Mucosa of stomach (tissue), 1 donor: Measurements from ENCODE around the gene RCE1.
"Not testable (repeated sequence)": the region's sequence is repeated elsewhere in the genome, so short reads cannot be mapped to it uniquely, and the experiment has no call there.

ENCODE experiments used
- H3K27me3 ChIP-seq: one replicate; pipeline ENCODE4 v1.7.0; 2013; ENCODE audit warnings: mild to moderate bottlenecking, low read length; ENCODE audit not compliant: control insufficient read depth, insufficient read depth
- H3K36me3 ChIP-seq: one replicate; pipeline ENCODE4 v1.7.0; 2013; ENCODE audit warnings: low read length; ENCODE audit not compliant: control insufficient read depth, insufficient read depth
- H3K4me1 ChIP-seq: one replicate; pipeline ENCODE4 v1.7.0; 2013; ENCODE audit warnings: mild to moderate bottlenecking, low read length; ENCODE audit not compliant: control insufficient read depth, insufficient read depth
- H3K4me3 ChIP-seq: one replicate; pipeline ENCODE4 v1.7.0; 2013; ENCODE audit warnings: low read length
- H3K9ac ChIP-seq: one replicate; pipeline ENCODE4 v1.7.0; 2013; ENCODE audit warnings: mild to moderate bottlenecking, low read length, moderate library complexity
- H3K9me3 ChIP-seq: one replicate; pipeline ENCODE4 v1.7.0; 2013; ENCODE audit warnings: mild to moderate bottlenecking, low read length, moderate library complexity; ENCODE audit not compliant: control insufficient read depth
- donor health status: Pancreatic carcinoma.

The RCE1 gene, protein sequence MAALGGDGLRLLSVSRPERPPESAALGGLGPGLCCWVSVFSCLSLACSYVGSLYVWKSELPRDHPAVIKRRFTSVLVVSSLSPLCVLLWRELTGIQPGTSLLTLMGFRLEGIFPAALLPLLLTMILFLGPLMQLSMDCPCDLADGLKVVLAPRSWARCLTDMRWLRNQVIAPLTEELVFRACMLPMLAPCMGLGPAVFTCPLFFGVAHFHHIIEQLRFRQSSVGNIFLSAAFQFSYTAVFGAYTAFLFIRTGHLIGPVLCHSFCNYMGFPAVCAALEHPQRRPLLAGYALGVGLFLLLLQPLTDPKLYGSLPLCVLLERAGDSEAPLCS

DNA sequence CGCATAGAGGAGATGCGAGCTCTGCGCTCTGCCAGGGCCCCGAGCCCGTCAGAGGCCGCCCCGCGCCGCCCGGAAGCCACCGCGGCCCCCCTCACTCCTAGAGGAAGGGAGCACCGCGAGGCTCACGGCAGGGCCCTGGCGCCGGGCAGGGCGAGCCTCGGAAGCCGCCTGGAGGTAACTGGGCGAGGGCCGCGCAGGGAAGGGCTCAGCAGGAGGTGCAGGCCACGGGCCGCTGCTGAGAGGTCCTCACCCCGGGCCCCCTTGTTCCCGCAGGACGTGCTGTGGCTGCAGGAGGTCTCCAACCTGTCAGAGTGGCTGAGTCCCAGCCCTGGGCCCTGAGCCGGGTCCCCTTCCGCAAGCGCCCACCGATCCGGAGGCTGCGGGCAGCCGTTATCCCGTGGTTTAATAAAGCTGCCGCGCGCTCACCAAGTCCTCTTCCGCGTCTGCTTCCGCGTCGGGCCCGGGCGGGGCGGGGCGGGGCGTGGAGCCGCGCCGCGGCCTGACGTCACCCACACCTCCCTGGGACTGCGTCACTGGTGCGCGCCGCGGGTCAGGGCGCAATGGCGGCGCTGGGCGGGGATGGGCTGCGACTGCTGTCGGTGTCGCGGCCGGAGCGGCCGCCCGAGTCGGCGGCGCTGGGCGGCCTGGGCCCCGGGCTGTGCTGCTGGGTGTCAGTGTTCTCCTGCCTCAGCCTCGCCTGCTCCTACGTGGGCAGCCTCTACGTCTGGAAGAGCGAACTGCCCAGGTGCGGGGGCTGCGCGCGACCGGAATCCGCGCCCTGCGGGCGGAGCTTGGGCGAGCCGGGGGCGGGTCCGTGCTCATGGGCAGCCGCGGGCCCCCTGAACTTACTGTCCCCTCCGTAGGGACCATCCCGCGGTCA is at the start of gene RCE1:
TSS of gene RCE1 (plus strand) at position 546 of the 880 bp plus-strand sequence. CDS start at position 561, 15 bp downstream.
- Histone ChIP-seq H3K4me1 (peaks cover 24% of the 10 kb centered on the region), H3K36me3 (peaks cover 6% of the 10 kb centered on the region)

GRCh38 chr11:66799815-66800214 is 43.4 kb upstream of the RCE1 start:
- not testable (repeated sequence) for H3K27me3 ChIP-seq, H3K4me3 ChIP-seq, H3K9ac ChIP-seq, H3K4me1 ChIP-seq, H3K36me3 ChIP-seq, H3K9me3 ChIP-seq

More for the DNA sequence above, at the start of gene RCE1:
- peak within 1 kb of the TSS; percentile 80 for H3K4me3 ChIP-seq
- no peaks in the 10 kb centered on the region for H3K9me3 ChIP-seq
- peak within 1 kb of the TSS; percentile 95 for H3K9ac ChIP-seq
- no peaks in the 10 kb centered on the region for H3K27me3 ChIP-seq

DNA sequence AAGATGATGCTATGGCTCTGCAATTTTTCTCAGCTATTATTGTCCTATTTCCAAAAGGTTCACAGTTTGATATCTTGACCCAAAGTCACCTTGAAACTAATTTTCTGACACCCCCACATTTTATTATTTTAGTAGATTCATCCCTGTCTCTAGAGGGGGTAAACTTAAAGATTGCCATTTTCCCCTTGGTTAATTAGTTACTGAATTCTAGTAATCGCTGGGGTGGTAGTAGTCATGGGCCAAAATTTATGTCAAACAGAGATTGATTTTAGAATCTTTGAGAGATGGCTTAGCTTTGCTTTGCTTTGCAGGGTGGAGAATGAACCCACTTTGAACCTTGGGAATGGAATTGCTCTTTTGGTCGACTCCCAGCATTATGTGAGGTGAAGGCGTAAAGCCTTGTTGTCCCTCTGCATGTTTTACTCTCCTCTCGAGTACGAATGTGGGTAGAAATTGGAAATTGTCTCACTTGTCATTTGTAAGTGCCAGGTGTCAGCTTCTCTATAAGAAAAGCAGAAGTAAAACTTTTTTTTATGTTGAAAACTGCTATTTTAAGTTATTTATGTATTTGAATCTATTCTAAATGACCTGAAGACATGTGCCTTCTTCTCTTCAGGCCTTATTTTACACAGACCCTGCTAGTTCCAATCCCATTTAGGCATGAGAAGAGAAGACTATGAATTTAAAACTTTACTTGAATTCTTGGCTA is 42.4 kb upstream of the RCE1 start:
- no peaks in the 10 kb centered on the region for H3K36me3 ChIP-seq
- H3K4me3 ChIP-seq, result no peak overlapping the region
- no peaks in the 10 kb centered on the region for H3K4me1 ChIP-seq
- no peak overlapping the region for H3K9ac ChIP-seq
- H3K27me3 ChIP-seq, result no peaks in the 10 kb centered on the region
- no peaks in the 10 kb centered on the region for H3K9me3 ChIP-seq

DNA sequence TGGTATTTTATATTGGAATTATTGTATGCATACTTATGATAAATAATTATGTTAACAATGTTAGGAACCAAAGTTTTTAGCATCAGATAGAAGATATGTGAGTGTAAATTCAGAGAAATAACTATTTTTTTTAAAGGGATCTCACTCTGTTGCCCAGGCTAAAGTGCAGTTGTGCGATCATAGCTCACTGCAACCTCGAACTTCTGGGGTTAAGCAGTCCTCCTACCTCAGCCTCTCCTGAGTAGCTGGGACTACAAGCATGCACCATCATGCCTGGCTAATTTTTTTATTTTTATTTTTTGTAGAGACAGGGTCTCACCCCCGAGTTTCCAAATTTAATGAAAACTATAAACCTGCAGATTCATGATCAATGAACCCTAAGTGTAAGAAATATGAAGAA is 33.6 kb upstream of the RCE1 start:
- H3K4me3 ChIP-seq, result no peak overlapping the region
- no peaks in the 10 kb centered on the region for H3K4me1 ChIP-seq
- no peaks in the 10 kb centered on the region for H3K27me3 ChIP-seq
- no peak overlapping the region for H3K9ac ChIP-seq
- no peaks in the 10 kb centered on the region for H3K36me3 ChIP-seq
- no peaks in the 10 kb centered on the region for H3K9me3 ChIP-seq

GRCh38 chr11:66810576-66811185 is 32.6 kb upstream of the RCE1 start:
- no peaks in the 10 kb centered on the region for H3K9me3 ChIP-seq
- H3K4me1 ChIP-seq, result no peaks in the 10 kb centered on the region
- H3K27me3 ChIP-seq, result no peaks in the 10 kb centered on the region
- no peaks in the 10 kb centered on the region for H3K36me3 ChIP-seq
- no peak overlapping the region for H3K9ac ChIP-seq
- H3K4me3 ChIP-seq, result no peak overlapping the region

DNA sequence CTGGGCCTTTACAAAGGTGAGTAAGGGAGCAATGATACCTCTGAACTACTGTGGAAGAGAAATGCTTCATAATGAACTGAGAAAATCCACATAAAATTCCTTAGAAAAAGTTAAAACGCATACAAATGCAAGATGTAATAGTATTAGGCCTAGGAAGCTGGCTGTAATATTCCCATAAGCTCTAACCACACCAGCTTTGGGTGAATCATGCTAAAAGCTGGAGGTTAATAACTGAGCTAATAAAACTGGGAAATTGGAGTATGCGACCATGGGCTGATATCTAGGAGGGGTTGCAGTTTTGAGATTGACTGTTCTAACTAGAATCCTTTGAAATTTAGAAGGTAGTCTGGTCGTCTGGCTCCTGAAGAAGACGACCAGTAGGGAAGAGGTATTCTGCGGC is 28.6 kb upstream of the RCE1 start:
- Histone ChIP-seq H3K9ac (no peak overlapping the region), H3K27me3 (no peaks in the 10 kb centered on the region), H3K9me3 (no peaks in the 10 kb centered on the region), H3K4me3 (no peak overlapping the region), H3K36me3 (no peaks in the 10 kb centered on the region), H3K4me1 (no peaks in the 10 kb centered on the region)

GRCh38 chr11:66815646-66816045 is 27.6 kb upstream of the RCE1 start:
- Histone ChIP-seq H3K9me3 (no peaks in the 10 kb centered on the region), H3K4me3 (no peak overlapping the region), H3K9ac (no peak overlapping the region), H3K27me3 (no peaks in the 10 kb centered on the region), H3K4me1 (no peaks in the 10 kb centered on the region), H3K36me3 (no peaks in the 10 kb centered on the region)

DNA sequence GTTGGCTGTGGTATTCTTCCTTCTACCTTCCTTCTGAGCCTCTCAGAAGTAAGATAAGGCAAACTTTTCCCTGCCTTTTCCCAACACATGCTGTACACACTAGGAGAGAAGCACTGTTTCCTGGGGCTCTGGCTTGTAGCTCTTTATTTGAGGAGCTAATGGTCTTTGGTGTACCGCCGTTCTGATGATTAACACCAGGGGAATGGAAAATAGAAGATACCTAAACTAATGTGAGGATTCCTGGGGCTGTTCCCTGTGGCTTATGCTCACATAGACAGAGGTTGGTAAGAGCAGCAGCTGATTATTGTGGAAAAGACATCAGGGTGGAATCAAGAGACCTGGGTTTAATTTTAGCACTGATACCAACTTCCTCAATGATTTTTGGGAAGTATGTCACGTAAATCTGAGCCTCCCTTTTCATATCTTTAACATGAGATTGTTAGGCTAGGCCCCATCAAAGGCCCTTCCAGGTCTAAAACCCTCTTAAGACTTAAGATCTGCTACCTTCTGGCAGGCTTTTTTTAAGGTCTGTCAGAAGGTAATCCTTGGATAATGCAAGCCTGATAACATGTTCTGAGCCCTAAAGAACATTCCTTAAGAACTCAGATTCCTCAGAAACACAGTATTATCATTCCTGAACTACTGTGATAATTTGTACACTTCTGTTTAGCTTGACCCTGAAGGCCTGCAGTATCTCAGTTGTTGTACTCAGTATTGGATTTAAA is 24.8 kb upstream of the RCE1 start:
- Histone ChIP-seq H3K4me1 (peaks cover 4% of the 10 kb centered on the region), H3K27me3 (no peaks in the 10 kb centered on the region), H3K9ac (no peak overlapping the region), H3K36me3 (no peaks in the 10 kb centered on the region), H3K4me3 (no peak overlapping the region), H3K9me3 (no peaks in the 10 kb centered on the region)

- H3K9me3 ChIP-seq, result no peaks in the 10 kb centered on the region
- no peaks in the 10 kb centered on the region for H3K27me3 ChIP-seq
- no peak overlapping the region for H3K9ac ChIP-seq
- H3K4me3 ChIP-seq, result no peak overlapping the region
- peaks cover 4% of the 10 kb centered on the region for H3K4me1 ChIP-seq
- H3K36me3 ChIP-seq, result no peaks in the 10 kb centered on the region
Observed at GRCh38 chr11:66820381-66820780, 22.9 kb upstream of the RCE1 start.

GRCh38 chr11:66820901-66821300 is 22.3 kb upstream of the RCE1 start:
- no peaks in the 10 kb centered on the region for H3K36me3 ChIP-seq
- no peak overlapping the region for H3K4me3 ChIP-seq
- H3K9me3 ChIP-seq, result no peaks in the 10 kb centered on the region
- H3K9ac ChIP-seq, result no peak overlapping the region
- H3K4me1 ChIP-seq, result peaks cover 4% of the 10 kb centered on the region
- H3K27me3 ChIP-seq, result no peaks in the 10 kb centered on the region

- Histone ChIP-seq H3K9me3 (no peaks in the 10 kb centered on the region), H3K36me3 (no peaks in the 10 kb centered on the region), H3K27me3 (no peaks in the 10 kb centered on the region), H3K4me1 (peaks cover 4% of the 10 kb centered on the region), H3K4me3 (no peak overlapping the region), H3K9ac (no peak overlapping the region)
Observed at GRCh38 chr11:66823700-66824099, 19.5 kb upstream of the RCE1 start.
